ENCODE results near the gene SYMPK.
"Not testable (repeated sequence)": the region's sequence is repeated elsewhere in the genome, so short reads cannot be mapped to it uniquely, and the experiment has no call there.

Gene SYMPK

GRCh38 chr19:45881909-45882528 is 19.1 kb upstream of the SYMPK start:
- Mint-ChIP-seq H3K9me3 (no peaks in the 10 kb centered on the region), H3K4me3 (no peak overlapping the region), H3K27me3 (peaks cover 27% of the 10 kb centered on the region), H3K36me3 (peaks cover 4% of the 10 kb centered on the region), H3K4me1 (peaks cover 44% of the 10 kb centered on the region), H3K27ac (no peak overlapping the region)
- DNase-seq, result no peak
- CTCF ChIA-PET, result interaction anchor here (0.7 to 5.3 kb wide), 10 partner anchors 11 to 136 kb away, joined by 3 to 58 read pairs (median 4); partner anchors contain the start of genes FOXA3, MYPOP, SIX5 and SYMPK

- H3K27ac Mint-ChIP-seq, result no peak overlapping the region
- peaks cover 4% of the 10 kb centered on the region for H3K36me3 Mint-ChIP-seq
- H3K27me3 Mint-ChIP-seq, result peaks cover 34% of the 10 kb centered on the region
- DNase-seq, result no peak
- peaks cover 43% of the 10 kb centered on the region for H3K4me1 Mint-ChIP-seq
- CTCF ChIA-PET, result interaction anchor here (0.7 to 5.3 kb wide), 8 partner anchors 16 to 136 kb away, joined by 3 to 58 read pairs (median 4); partner anchors contain the start of genes FOXA3, MYPOP and SYMPK
- no peaks in the 10 kb centered on the region for H3K9me3 Mint-ChIP-seq
- no peak overlapping the region for H3K4me3 Mint-ChIP-seq
These were observed 18.3 kb upstream of the SYMPK start for GRCh38 chr19:45881082-45881908.

GRCh38 chr19:45879971-45880370 is 17.0 kb upstream of the SYMPK start:
- H3K27me3 Mint-ChIP-seq, result peaks cover 48% of the 10 kb centered on the region

GRCh38 chr19:45879055-45879454 is 16.1 kb upstream of the SYMPK start:
- DNase-seq, result no peak
- H3K4me3 Mint-ChIP-seq, result no peak overlapping the region
- no peaks in the 10 kb centered on the region for H3K9me3 Mint-ChIP-seq
- peaks cover 52% of the 10 kb centered on the region for H3K27me3 Mint-ChIP-seq
- H3K27ac Mint-ChIP-seq, result no peak overlapping the region
- CTCF ChIA-PET, result interaction anchor here (1.6 kb wide), 1 partner anchor 62 kb away, joined by 4 read pairs; no protein-coding TSS in a partner anchor
- H3K36me3 Mint-ChIP-seq, result peaks cover 4% of the 10 kb centered on the region
- H3K4me1 Mint-ChIP-seq, result peaks cover 39% of the 10 kb centered on the region

More at GRCh38 chr19:45879971-45880370, 17.0 kb upstream of the SYMPK start:
- DNase-seq, result no peak
- Mint-ChIP-seq H3K27ac (no peak overlapping the region), H3K9me3 (no peaks in the 10 kb centered on the region), H3K4me3 (no peak overlapping the region), H3K4me1 (peaks cover 42% of the 10 kb centered on the region), H3K36me3 (peaks cover 4% of the 10 kb centered on the region)
- CTCF ChIA-PET, result interaction anchor here (1.1 to 1.6 kb wide), 2 partner anchors 31 to 63 kb away, joined by 3 to 4 read pairs; no protein-coding TSS in a partner anchor

- Mint-ChIP-seq H3K4me3 (no peak overlapping the region), H3K27ac (no peak overlapping the region), H3K36me3 (peaks cover 1% of the 10 kb centered on the region), H3K27me3 (peaks cover 60% of the 10 kb centered on the region), H3K9me3 (no peaks in the 10 kb centered on the region), H3K4me1 (peaks cover 31% of the 10 kb centered on the region)
- CTCF ChIA-PET, result no interaction called here
- no peak for DNase-seq
These were observed 15.3 kb upstream of the SYMPK start for GRCh38 chr19:45878043-45878794.

- CTCF ChIA-PET, result no interaction called here
- no peak overlapping the region for H3K4me3 Mint-ChIP-seq
- H3K9me3 Mint-ChIP-seq, result no peaks in the 10 kb centered on the region
- H3K27ac Mint-ChIP-seq, result no peak overlapping the region
- no peaks in the 10 kb centered on the region for H3K36me3 Mint-ChIP-seq
- peak; percentile 46 for DNase-seq
- peaks cover 60% of the 10 kb centered on the region for H3K27me3 Mint-ChIP-seq
- peaks cover 23% of the 10 kb centered on the region for H3K4me1 Mint-ChIP-seq
These were observed 13.7 kb upstream of the SYMPK start for GRCh38 chr19:45876411-45877197.

- Mint-ChIP-seq H3K4me3 (no peak overlapping the region), H3K4me1 (peaks cover 18% of the 10 kb centered on the region), H3K36me3 (no peaks in the 10 kb centered on the region), H3K27ac (no peak overlapping the region), H3K27me3 (peaks cover 55% of the 10 kb centered on the region), H3K9me3 (no peaks in the 10 kb centered on the region)
- CTCF ChIA-PET, result no interaction called here
- DNase-seq, result no peak
These were observed 13.1 kb upstream of the SYMPK start for GRCh38 chr19:45876161-45876410.

GRCh38 chr19:45874620-45874966 is 11.6 kb upstream of the SYMPK start:
- H3K4me1 Mint-ChIP-seq, result peaks cover 16% of the 10 kb centered on the region
- no peaks in the 10 kb centered on the region for H3K9me3 Mint-ChIP-seq
- H3K27ac Mint-ChIP-seq, result no peak overlapping the region
- DNase-seq, result no peak
- no peaks in the 10 kb centered on the region for H3K36me3 Mint-ChIP-seq
- CTCF ChIA-PET, result no interaction called here
- no peak overlapping the region for H3K4me3 Mint-ChIP-seq
- H3K27me3 Mint-ChIP-seq, result peaks cover 55% of the 10 kb centered on the region

- CTCF ChIA-PET, result interaction anchor here (1.5 kb wide), 1 partner anchor 10 kb away, joined by 3 read pairs; the partner anchor contains the start of gene SYMPK
- peaks cover 54% of the 10 kb centered on the region for H3K27me3 Mint-ChIP-seq
- peaks cover 13% of the 10 kb centered on the region for H3K4me1 Mint-ChIP-seq
- H3K9me3 Mint-ChIP-seq, result no peaks in the 10 kb centered on the region
- DNase-seq, result no peak
- no peak overlapping the region for H3K27ac Mint-ChIP-seq
- H3K36me3 Mint-ChIP-seq, result no peaks in the 10 kb centered on the region
- H3K4me3 Mint-ChIP-seq, result no peak overlapping the region
These were observed 10.3 kb upstream of the SYMPK start for GRCh38 chr19:45873219-45873772.

- CTCF ChIA-PET, result interaction anchor here (1.5 kb wide), 1 partner anchor 9 kb away, joined by 3 read pairs; the partner anchor contains the start of gene SYMPK
- no peaks in the 10 kb centered on the region for H3K9me3 Mint-ChIP-seq
- no peak overlapping the region for H3K4me3 Mint-ChIP-seq
- H3K27ac Mint-ChIP-seq, result no peak overlapping the region
- DNase-seq, result no peak
- peaks cover 9% of the 10 kb centered on the region for H3K4me1 Mint-ChIP-seq
- peaks cover 59% of the 10 kb centered on the region for H3K27me3 Mint-ChIP-seq
- no peaks in the 10 kb centered on the region for H3K36me3 Mint-ChIP-seq
These were observed 9.4 kb upstream of the SYMPK start for GRCh38 chr19:45872095-45872919.

GRCh38 chr19:45870798-45871197 is 7.9 kb upstream of the SYMPK start:
- Mint-ChIP-seq H3K4me3 (no peak overlapping the region), H3K27ac (no peak overlapping the region), H3K9me3 (no peaks in the 10 kb centered on the region), H3K36me3 (no peaks in the 10 kb centered on the region), H3K4me1 (no peaks in the 10 kb centered on the region), H3K27me3 (peaks cover 59% of the 10 kb centered on the region)
- CTCF ChIA-PET, result interaction anchor here (1.2 kb wide), 1 partner anchor 12 kb away, joined by 5 read pairs; no protein-coding TSS in a partner anchor
- DNase-seq, result no peak

GRCh38 chr19:45867241-45867640 is 4.3 kb upstream of the SYMPK start:
- peaks cover 67% of the 10 kb centered on the region for H3K27me3 Mint-ChIP-seq
- not testable (repeated sequence) for H3K27ac Mint-ChIP-seq, H3K9me3 Mint-ChIP-seq, DNase-seq, H3K36me3 Mint-ChIP-seq, H3K4me3 Mint-ChIP-seq
- H3K4me1 Mint-ChIP-seq, result peaks cover 21% of the 10 kb centered on the region
- CTCF ChIA-PET, result interaction anchor here (6.0 kb wide), 1 partner anchor 17 kb away, joined by 58 read pairs; the partner anchor contains the start of gene IRF2BP1

Data from activated naive CD4-positive, alpha-beta T cell treated with anti-CD3 and anti-CD28 coated beads, Interleukin-2, amount 10 ng/mL, durations not matched to agents 7 days and 5 days (primary cell).